SK-N-SH treated with all-trans-retinoic acid at 6 μM for 48 hours (cell line): Measurements from ENCODE around the gene PCBD2.

Experiments
- ATAC-seq: fragments of 200-7000 bp; cut with Tn5 transposase; 3 replicates; pipeline ENCODE4 v1.9.1; 2020; ENCODE audit warnings: mild to moderate bottlenecking, moderate library complexity
- ARNTL ChIP-seq: fragments of 450-650 bp; formaldehyde crosslinking; IDR thresholded peaks from 2 replicates; pipeline ENCODE4 v1.5.0; 2020; ENCODE audit warnings: low read depth, mild to moderate bottlenecking, moderate library complexity, borderline replicate concordance
- BACH2 ChIP-seq: fragments of 250-450 bp; sonication (Bioruptor Pico); IDR thresholded peaks from 2 replicates; pipeline ENCODE4 v1.9.0; 2021; ENCODE audit warnings: mild to moderate bottlenecking, borderline replicate concordance
- CREB5 ChIP-seq: fragments of 250-450 bp; sonication (Bioruptor Pico); IDR thresholded peaks from 2 replicates; pipeline ENCODE4 v1.5.1; 2020; ENCODE audit warnings: low read depth, mild to moderate bottlenecking, moderate library complexity
- CSRNP3 ChIP-seq: fragments of 250-450 bp; sonication (Bioruptor Pico); IDR thresholded peaks from 2 replicates; pipeline ENCODE4 v1.5.1; 2021; ENCODE audit warnings: mild to moderate bottlenecking, moderate library complexity
- ESRRG ChIP-seq: fragments of 250-450 bp; sonication (Bioruptor Pico); IDR thresholded peaks from 2 replicates; pipeline ENCODE4 v1.6.1; 2021; ENCODE audit warnings: mild to moderate bottlenecking
- GLIS3 ChIP-seq: fragments of 250-450 bp; sonication (Bioruptor Pico); IDR thresholded peaks from 2 replicates; pipeline ENCODE4 v1.5.0; 2020; ENCODE audit warnings: mild to moderate bottlenecking, moderate library complexity
- ISL1 ChIP-seq: fragments of 250-450 bp; sonication (Bioruptor Pico); IDR thresholded peaks from 2 replicates; pipeline ENCODE4 v2.1.2; 2022; ENCODE audit warnings: mild to moderate bottlenecking, moderate library complexity
- OSR1 ChIP-seq: fragments of 250-450 bp; sonication (Bioruptor Pico); IDR thresholded peaks from 2 replicates; pipeline ENCODE4 v1.8.0; 2022; ENCODE audit warnings: moderate library complexity, mild to moderate bottlenecking, inconsistent platforms
- PATZ1 ChIP-seq: fragments of 250-450 bp; sonication (Bioruptor Pico); IDR thresholded peaks from 2 replicates; pipeline ENCODE4 v1.8.0; 2020; ENCODE audit warnings: mild to moderate bottlenecking, moderate library complexity, borderline replicate concordance
- POU6F1 ChIP-seq: fragments of 250-450 bp; sonication (Bioruptor Pico); IDR thresholded peaks from 2 replicates; pipeline ENCODE4 v1.8.0; 2021; ENCODE audit warnings: low read depth, mild to moderate bottlenecking, moderate library complexity, borderline replicate concordance
- PPARA ChIP-seq: fragments of 250-450 bp; sonication (Bioruptor Pico); IDR thresholded peaks from 2 replicates; pipeline ENCODE4 v1.5.0; 2020; ENCODE audit warnings: mild to moderate bottlenecking, borderline replicate concordance
- RARB ChIP-seq: fragments of 250-450 bp; sonication (Bioruptor Pico); IDR thresholded peaks from 2 replicates; pipeline ENCODE4 v1.8.0; 2021; ENCODE audit warnings: mild to moderate bottlenecking, moderate library complexity
- SNAI2 ChIP-seq: fragments of 250-450 bp; sonication (Bioruptor Pico); IDR thresholded peaks from 2 replicates; pipeline ENCODE4 v1.5.0; 2020; ENCODE audit warnings: mild to moderate bottlenecking, moderate library complexity
- TCF4 ChIP-seq: fragments of 250-450 bp; sonication (Bioruptor Pico); IDR thresholded peaks from 2 replicates; pipeline ENCODE4 v1.8.0; 2021; ENCODE audit warnings: mild to moderate bottlenecking, moderate library complexity, borderline replicate concordance
- TOX ChIP-seq: fragments of 250-450 bp; sonication (Bioruptor Pico); IDR thresholded peaks from 2 replicates; pipeline ENCODE4 v1.8.0; 2021; ENCODE audit warnings: mild to moderate bottlenecking, moderate library complexity, borderline replicate concordance
- TSHZ2 ChIP-seq: fragments of 250-450 bp; sonication (Bioruptor Pico); IDR thresholded peaks from 2 replicates; pipeline ENCODE4 v1.5.0; 2020; ENCODE audit warnings: mild to moderate bottlenecking, moderate library complexity
- ZC3H10 ChIP-seq: fragments of 250-450 bp; sonication (Bioruptor Pico); IDR thresholded peaks from 2 replicates; pipeline ENCODE4 v1.5.1; 2021; ENCODE audit warnings: mild to moderate bottlenecking, moderate library complexity
- ZFP3 ChIP-seq: fragments of 250-450 bp; sonication (Bioruptor Pico); IDR thresholded peaks from 2 replicates; pipeline ENCODE4 v1.5.0; 2020; ENCODE audit warnings: mild to moderate bottlenecking, moderate library complexity
- ZFP30 ChIP-seq: fragments of 450-650 bp; formaldehyde crosslinking; IDR thresholded peaks from 2 replicates; pipeline ENCODE4 v1.5.0; 2022; ENCODE audit warnings: mild to moderate bottlenecking, moderate library complexity
- ZNF70 ChIP-seq: fragments of 450-650 bp; formaldehyde crosslinking; IDR thresholded peaks from 2 replicates; pipeline ENCODE4 v1.5.0; 2020; ENCODE audit warnings: mild to moderate bottlenecking, moderate library complexity
- ZNF8 ChIP-seq: fragments of 450-650 bp; formaldehyde crosslinking; IDR thresholded peaks from 2 replicates; pipeline ENCODE4 v1.5.0; 2020; ENCODE audit warnings: mild to moderate bottlenecking, moderate library complexity

Gene PCBD2

GRCh38 chr5:135008556-135008955 is 103.6 kb downstream of the PCBD2 start:
- ATAC-seq: no peak
- TF ChIP-seq ESRRG (CRISPR knock-in tag) (no peak), ARNTL (CRISPR knock-in tag) (no peak), RARB (CRISPR knock-in tag) (no peak), CREB5 (CRISPR knock-in tag) (no peak), TSHZ2 (CRISPR knock-in tag) (no peak), TCF4 (CRISPR knock-in tag) (no peak)
- TF ChIP-seq, all 23 proteins: peak for 0

- no peak for ATAC-seq
- no peak for TF ChIP-seq TCF4 (CRISPR knock-in tag)
- no peak for TF ChIP-seq ZC3H10 (CRISPR knock-in tag)
- TF ChIP-seq PATZ1 (CRISPR knock-in tag): no peak
- TF ChIP-seq GLIS3 (CRISPR knock-in tag): no peak
- no peak for TF ChIP-seq PPARA (CRISPR knock-in tag)
- TF ChIP-seq ZNF8 (CRISPR knock-in tag): no peak
- TF ChIP-seq BACH2 (CRISPR knock-in tag): no peak
- no peak for TF ChIP-seq ZNF70 (CRISPR knock-in tag)
- no peak for TF ChIP-seq ISL1 (CRISPR knock-in tag)
- TF ChIP-seq TSHZ2 (CRISPR knock-in tag): no peak
- TF ChIP-seq OSR1 (CRISPR knock-in tag): no peak
- no peak for TF ChIP-seq SNAI2
- no peak for TF ChIP-seq ARNTL (CRISPR knock-in tag)
- no peak for TF ChIP-seq RARB (CRISPR knock-in tag)
- no peak for TF ChIP-seq CSRNP3
- TF ChIP-seq TOX (CRISPR knock-in tag): no peak
- no peak for TF ChIP-seq ZFP30 (CRISPR knock-in tag)
- no peak for TF ChIP-seq POU6F1 (CRISPR knock-in tag)
- no peak for TF ChIP-seq ZFP3 (CRISPR knock-in tag)
Observed at GRCh38 chr5:135008981-135009735, 104.2 kb downstream of the PCBD2 start.
